NOMO-1 treated with DMSO at 0.1 percent for 48 hours (cell line): ENCODE results near the gene HTR1E.
A peak's percentile ranks its signal among the peaks of the same experiment; 100 is the strongest.
"Not testable (repeated sequence)": the region's sequence is repeated elsewhere in the genome, so short reads cannot be mapped to it uniquely, and the experiment has no call there.

Experiments used
- DNase-seq: peaks from one replicate; lab custom pipeline; 2025; ENCODE audit not compliant: unreplicated experiment; lab: John Stamatoyannopoulos, UW

HTR1E gene

GRCh38 chr6:86973088-86973487 is 35.8 kb downstream of the HTR1E start:
- DNase-seq: no peak

GRCh38 chr6:86978251-86978650 is 40.9 kb downstream of the HTR1E start:
- no peak for DNase-seq

GRCh38 chr6:87001494-87001893 is 64.2 kb downstream of the HTR1E start:
- no peak for DNase-seq

GRCh38 chr6:87002391-87002790 is 65.1 kb downstream of the HTR1E start:
- not testable (repeated sequence) for DNase-seq

- DNase-seq: not testable (repeated sequence)
Observed at GRCh38 chr6:87006541-87006940, 69.2 kb downstream of the HTR1E start.

- not testable (repeated sequence) for DNase-seq
Observed at GRCh38 chr6:87009581-87009980, 72.3 kb downstream of the HTR1E start.

GRCh38 chr6:87012035-87012434 is 74.7 kb downstream of the HTR1E start:
- DNase-seq: no peak

GRCh38 chr6:87012743-87013142 is 75.4 kb downstream of the HTR1E start:
- DNase-seq: no peak

GRCh38 chr6:87016772-87017171 is 79.4 kb downstream of the HTR1E start:
- no peak for DNase-seq

GRCh38 chr6:87027021-87027420 is 89.7 kb downstream of the HTR1E start:
- no peak for DNase-seq

GRCh38 chr6:87029711-87030314 is 92.5 kb downstream of the HTR1E start:
- peak; percentile 19 for DNase-seq

GRCh38 chr6:87040729-87041128 is 103.4 kb downstream of the HTR1E start:
- no peak for DNase-seq

GRCh38 chr6:87045521-87046075 is 108.3 kb downstream of the HTR1E start:
- no peak for DNase-seq

GRCh38 chr6:87049779-87050178 is 112.5 kb downstream of the HTR1E start:
- no peak for DNase-seq

- DNase-seq: no peak
Observed at GRCh38 chr6:87053312-87053711, 116.0 kb downstream of the HTR1E start.

GRCh38 chr6:87054143-87054833 is 117.0 kb downstream of the HTR1E start:
- DNase-seq: no peak

GRCh38 chr6:87059943-87060342 is 122.6 kb downstream of the HTR1E start:
- DNase-seq: no peak

- no peak for DNase-seq
Observed at GRCh38 chr6:87065117-87065516, 127.8 kb downstream of the HTR1E start.
